ENCODE data around the gene ELL2. TPM values are rescaled to one million over a fixed set of nuclear protein-coding genes. Genes with fewer than 3 reads are reported as not detected.
A peak's percentile ranks its signal among the peaks of the same experiment; 100 is the strongest.

ELL2 gene
- total and polyA plus RNA-seq, 9 of the 15 experiments (the other 6 are each of a cell fraction or from before 2014, with no cell fraction given): 4.3 to 18.3 (median 14.5) TPM

GRCh38 chr5:95961617-95962474 lies at the start of gene ELL2 (continued):
- TF ChIP-seq ZNF436 (CRISPR knock-in tag; IDR thresholded peaks at IDR 0.05): no peak
- no peak for TF ChIP-seq DACH1 (IDR thresholded peaks at IDR 0.05; ENCODE audit: partially characterized antibody)
- no peak for TF ChIP-seq IRF1 (CRISPR knock-in tag; IDR thresholded peaks at IDR 0.05; ENCODE audit: borderline replicate concordance)
- no peak for TF ChIP-seq TSHZ1 (CRISPR knock-in tag; IDR thresholded peaks at IDR 0.05)
- TF ChIP-seq U2AF2 (optimal IDR thresholded peaks at IDR 0.05; ENCODE audit: low read depth, low read length): no peak
- no peak for TF ChIP-seq HNRNPUL1 (IDR thresholded peaks at IDR 0.05; ENCODE audit: low read length)
- no peak for TF ChIP-seq SNIP1 (IDR thresholded peaks at IDR 0.05; ENCODE audit: low read depth)
- TF ChIP-seq C11orf30 (IDR thresholded peaks at IDR 0.05; ENCODE audit: low read depth): no peak
- peak; percentile 45; the same call in 1 of the 2 replicates for TF ChIP-seq DPF2 (IDR thresholded peaks at IDR 0.05)
- no peak for TF ChIP-seq ZBED1 (IDR thresholded peaks at IDR 0.05)
- no peak; the same call in 1 of the 2 replicates for TF ChIP-seq SMAD4 (CRISPR knock-in tag; conservative IDR thresholded peaks at IDR 0.05)
- no peak for TF ChIP-seq ZNF668 (CRISPR knock-in tag; IDR thresholded peaks at IDR 0.05)
- TF ChIP-seq SRSF1 (IDR thresholded peaks at IDR 0.05; ENCODE audit: low read depth, low read length): no peak
- TF ChIP-seq ATF1 (CRISPR knock-in tag; IDR thresholded peaks at IDR 0.05): peak; percentile 88
- peak; percentile 100 for TF ChIP-seq ATF1 (tag; IDR thresholded peaks at IDR 0.05)
- no peak for TF ChIP-seq E2F1 (CRISPR knock-in tag; IDR thresholded peaks at IDR 0.05)
- peak; percentile 59 for TF ChIP-seq POLR2B (IDR thresholded peaks at IDR 0.05; ENCODE audit: low read depth, partially characterized antibody)
- TF ChIP-seq ETS1 (conservative IDR thresholded peaks at IDR 0.05; ENCODE audit: control insufficient read depth, low read depth, low read length): no peak
- TF ChIP-seq ESRRA (IDR thresholded peaks at IDR 0.05; ENCODE audit: borderline replicate concordance, low read depth): peak; percentile 71
- no peak for TF ChIP-seq GTF2A2 (tag; IDR thresholded peaks at IDR 0.05)
- TF ChIP-seq SMAD2 (IDR thresholded peaks at IDR 0.05; ENCODE audit: low read depth, low read length): no peak
- TF ChIP-seq RNF2 (IDR thresholded peaks at IDR 0.05): no peak
- TF ChIP-seq ERF (CRISPR knock-in tag; IDR thresholded peaks at IDR 0.05): no peak
- TF ChIP-seq ZNF764 (CRISPR knock-in tag; IDR thresholded peaks at IDR 0.05; ENCODE audit: low read depth): no peak

Data from K562 (cell line).